Measurements from ENCODE around the gene SLC40A1.

The SLC40A1 gene

GRCh38 chr2:189579585-189580186 lies 900 bp downstream of the SLC40A1 start:
- Histone ChIP-seq H3K4me3 (ENCODE audit: low read length) (peak overlapping the region; percentile 78), H3K9me3 (ENCODE audit: control insufficient read depth, low read depth, low read length) (no peaks in the 10 kb centered on the region), H3K36me3 (ENCODE audit: control insufficient read depth, low read depth, low read length) (no peaks in the 10 kb centered on the region), H3K9ac (ENCODE audit: low read length) (no peak overlapping the region), H3K4me1 (ENCODE audit: control insufficient read depth, low read depth, low read length) (peaks cover 16% of the 10 kb centered on the region), H3K27ac (ENCODE audit: low read length) (no peak overlapping the region), H3K27me3 (ENCODE audit: control insufficient read depth, insufficient read depth, low read length) (peaks cover 99% of the 10 kb centered on the region)

DNA sequence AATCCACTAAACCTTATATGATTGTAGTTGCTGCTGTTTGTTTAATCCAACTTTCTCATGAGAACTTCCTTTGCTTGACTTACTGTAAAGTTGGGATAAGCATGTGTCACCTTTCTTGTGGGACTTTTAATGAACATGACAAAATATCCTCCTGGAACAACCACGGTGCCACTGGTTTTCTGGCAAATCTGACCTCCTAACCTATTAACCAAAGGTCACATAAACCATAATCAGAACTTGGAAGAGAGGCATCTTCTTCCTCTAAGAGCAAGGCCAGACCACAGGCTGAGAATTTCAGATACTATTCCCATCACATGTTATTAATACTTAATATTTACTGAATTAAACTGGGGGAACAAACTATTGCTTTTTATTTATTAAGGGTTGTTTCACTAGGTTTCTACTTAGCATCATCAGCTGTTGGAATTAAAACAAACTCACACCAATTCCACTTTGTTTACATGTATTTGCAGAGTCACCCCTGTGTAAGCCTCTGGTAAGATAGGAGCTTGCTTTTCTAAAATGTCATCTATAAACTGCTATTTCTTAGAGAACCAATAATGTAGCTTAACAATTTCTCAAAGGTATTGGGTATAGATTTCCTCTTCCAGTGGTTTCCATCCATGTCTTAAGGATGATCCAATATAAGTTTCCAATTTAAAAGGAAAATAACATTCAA lies 2.2 kb downstream of the SLC40A1 start:
- Histone ChIP-seq H3K27ac (ENCODE audit: low read length) (no peak overlapping the region), H3K4me3 (ENCODE audit: low read length) (no peak overlapping the region), H3K9me3 (ENCODE audit: control insufficient read depth, low read depth, low read length) (no peaks in the 10 kb centered on the region), H3K27me3 (ENCODE audit: control insufficient read depth, insufficient read depth, low read length) (peaks cover 99% of the 10 kb centered on the region), H3K9ac (ENCODE audit: low read length) (no peak overlapping the region), H3K36me3 (ENCODE audit: control insufficient read depth, low read depth, low read length) (no peaks in the 10 kb centered on the region), H3K4me1 (ENCODE audit: control insufficient read depth, low read depth, low read length) (peaks cover 16% of the 10 kb centered on the region)

GRCh38 chr2:189577121-189577520 lies 3.5 kb downstream of the SLC40A1 start:
- Histone ChIP-seq H3K9ac (ENCODE audit: low read length) (no peak overlapping the region), H3K27ac (ENCODE audit: low read length) (no peak overlapping the region), H3K36me3 (ENCODE audit: control insufficient read depth, low read depth, low read length) (no peaks in the 10 kb centered on the region), H3K4me3 (ENCODE audit: low read length) (no peak overlapping the region), H3K27me3 (ENCODE audit: control insufficient read depth, insufficient read depth, low read length) (peaks cover 91% of the 10 kb centered on the region), H3K4me1 (ENCODE audit: control insufficient read depth, low read depth, low read length) (peaks cover 16% of the 10 kb centered on the region), H3K9me3 (ENCODE audit: control insufficient read depth, low read depth, low read length) (no peaks in the 10 kb centered on the region)

GRCh38 chr2:189576396-189576795 lies 4.2 kb downstream of the SLC40A1 start:
- Histone ChIP-seq H3K4me1 (ENCODE audit: control insufficient read depth, low read depth, low read length) (peaks cover 8% of the 10 kb centered on the region), H3K36me3 (ENCODE audit: control insufficient read depth, low read depth, low read length) (no peaks in the 10 kb centered on the region), H3K27ac (ENCODE audit: low read length) (no peak overlapping the region), H3K27me3 (ENCODE audit: control insufficient read depth, insufficient read depth, low read length) (peaks cover 84% of the 10 kb centered on the region), H3K4me3 (ENCODE audit: low read length) (no peak overlapping the region), H3K9me3 (ENCODE audit: control insufficient read depth, low read depth, low read length) (no peaks in the 10 kb centered on the region), H3K9ac (ENCODE audit: low read length) (no peak overlapping the region)

GRCh38 chr2:189574793-189575475 lies 5.7 kb downstream of the SLC40A1 start:
- no peak overlapping the region for H3K4me3 ChIP-seq (ENCODE audit: low read length)
- peaks cover 69% of the 10 kb centered on the region for H3K27me3 ChIP-seq (ENCODE audit: control insufficient read depth, insufficient read depth, low read length)
- no peak overlapping the region for H3K9ac ChIP-seq (ENCODE audit: low read length)
- H3K36me3 ChIP-seq (ENCODE audit: control insufficient read depth, low read depth, low read length): no peaks in the 10 kb centered on the region
- no peaks in the 10 kb centered on the region for H3K9me3 ChIP-seq (ENCODE audit: control insufficient read depth, low read depth, low read length)
- H3K4me1 ChIP-seq (ENCODE audit: control insufficient read depth, low read depth, low read length): peaks cover 2% of the 10 kb centered on the region
- no peak overlapping the region for H3K27ac ChIP-seq (ENCODE audit: low read length)

DNA sequence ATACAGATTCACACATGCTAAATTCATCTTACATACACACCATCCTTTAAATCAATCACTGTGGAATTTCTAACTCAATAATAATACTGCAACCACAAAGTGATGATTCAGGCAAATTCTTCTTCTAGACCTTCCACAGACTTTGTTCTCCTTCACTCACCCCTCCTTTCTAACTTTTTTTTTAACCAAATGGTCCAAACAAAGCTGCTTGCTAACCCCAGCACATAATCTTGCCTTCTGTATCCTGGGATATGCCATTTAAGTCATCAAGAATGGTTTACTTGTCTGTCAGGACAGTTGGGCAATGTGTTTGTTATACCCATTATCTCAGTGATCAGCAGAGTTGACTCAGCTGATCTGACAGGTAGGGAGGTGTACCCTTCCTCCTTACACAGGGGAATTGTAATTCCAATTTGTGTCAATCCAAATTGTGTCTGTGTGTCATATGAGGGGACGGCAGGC lies 10.0 kb downstream of the SLC40A1 start:
- H3K27me3 ChIP-seq (ENCODE audit: control insufficient read depth, insufficient read depth, low read length): peaks cover 27% of the 10 kb centered on the region
- H3K4me1 ChIP-seq (ENCODE audit: control insufficient read depth, low read depth, low read length): no peaks in the 10 kb centered on the region
- H3K9ac ChIP-seq (ENCODE audit: low read length): no peak overlapping the region
- H3K9me3 ChIP-seq (ENCODE audit: control insufficient read depth, low read depth, low read length): no peaks in the 10 kb centered on the region
- no peaks in the 10 kb centered on the region for H3K36me3 ChIP-seq (ENCODE audit: control insufficient read depth, low read depth, low read length)
- H3K27ac ChIP-seq (ENCODE audit: low read length): no peak overlapping the region
- H3K4me3 ChIP-seq (ENCODE audit: low read length): no peak overlapping the region

GRCh38 chr2:189569295-189569910 lies 11.2 kb downstream of the SLC40A1 start:
- Histone ChIP-seq H3K27me3 (ENCODE audit: control insufficient read depth, insufficient read depth, low read length) (peaks cover 15% of the 10 kb centered on the region), H3K9ac (ENCODE audit: low read length) (no peak overlapping the region), H3K4me1 (ENCODE audit: control insufficient read depth, low read depth, low read length) (no peaks in the 10 kb centered on the region), H3K27ac (ENCODE audit: low read length) (no peak overlapping the region), H3K36me3 (ENCODE audit: control insufficient read depth, low read depth, low read length) (no peaks in the 10 kb centered on the region), H3K4me3 (ENCODE audit: low read length) (no peak overlapping the region), H3K9me3 (ENCODE audit: control insufficient read depth, low read depth, low read length) (no peaks in the 10 kb centered on the region)

DNA sequence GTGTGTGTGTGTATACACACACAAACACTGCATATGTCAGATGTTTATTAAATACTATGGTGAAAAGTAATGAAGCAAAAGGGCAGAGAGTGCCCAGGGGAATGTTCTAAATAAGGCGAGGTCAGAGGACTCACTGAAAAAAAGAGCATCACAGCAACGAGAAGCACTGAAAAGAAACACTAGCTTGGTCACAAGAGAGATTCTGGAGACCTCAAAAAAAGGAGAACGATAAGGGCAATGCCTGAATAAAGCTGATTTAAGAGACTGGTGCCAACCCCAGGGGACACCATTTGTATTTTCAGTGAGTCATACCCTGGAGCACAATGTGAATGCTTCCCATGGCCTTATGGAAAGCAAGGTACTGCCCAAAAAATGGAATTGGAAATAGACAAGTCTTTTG lies 14.5 kb downstream of the SLC40A1 start:
- Histone ChIP-seq H3K36me3 (ENCODE audit: control insufficient read depth, low read depth, low read length) (no peaks in the 10 kb centered on the region), H3K4me1 (ENCODE audit: control insufficient read depth, low read depth, low read length) (no peaks in the 10 kb centered on the region), H3K9me3 (ENCODE audit: control insufficient read depth, low read depth, low read length) (no peaks in the 10 kb centered on the region), H3K4me3 (ENCODE audit: low read length) (no peak overlapping the region), H3K9ac (ENCODE audit: low read length) (no peak overlapping the region), H3K27me3 (ENCODE audit: control insufficient read depth, insufficient read depth, low read length) (no peaks in the 10 kb centered on the region), H3K27ac (ENCODE audit: low read length) (no peak overlapping the region)

DNA sequence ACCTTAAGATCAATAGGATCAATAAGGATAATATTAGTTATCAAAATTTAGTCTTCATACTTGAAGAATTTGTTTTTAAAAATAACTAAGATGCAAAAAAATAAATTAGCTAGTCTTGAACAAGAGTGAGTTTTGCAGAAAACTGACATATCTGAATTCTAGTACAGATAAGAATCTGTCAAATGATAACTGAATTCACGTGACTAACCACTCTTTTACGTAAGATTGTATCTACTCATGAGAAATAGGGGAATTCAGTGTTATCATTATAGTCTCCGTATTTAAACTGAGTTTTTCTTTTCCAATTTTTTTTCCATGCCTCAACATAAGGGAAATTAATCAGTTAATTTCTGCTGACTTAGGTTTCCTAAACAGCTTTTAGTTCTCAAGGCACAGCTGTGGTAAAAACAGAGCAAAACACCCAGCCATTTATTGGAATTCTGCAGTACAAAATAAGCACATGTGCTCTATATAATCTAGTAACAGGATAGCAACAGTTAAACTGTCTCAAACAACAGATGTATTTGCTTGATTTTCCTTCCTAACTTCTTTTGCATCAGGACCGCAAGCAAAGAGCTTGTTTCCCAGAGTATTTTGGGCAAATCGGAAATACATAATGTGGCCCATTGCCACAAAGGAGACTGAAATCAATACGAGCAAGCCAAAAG lies 19.1 kb downstream of the SLC40A1 start:
- Histone ChIP-seq H3K9ac (ENCODE audit: low read length) (no peak overlapping the region), H3K9me3 (ENCODE audit: control insufficient read depth, low read depth, low read length) (no peaks in the 10 kb centered on the region), H3K4me3 (ENCODE audit: low read length) (no peak overlapping the region), H3K27me3 (ENCODE audit: control insufficient read depth, insufficient read depth, low read length) (no peaks in the 10 kb centered on the region), H3K36me3 (ENCODE audit: control insufficient read depth, low read depth, low read length) (no peaks in the 10 kb centered on the region), H3K27ac (ENCODE audit: low read length) (no peak overlapping the region), H3K4me1 (ENCODE audit: control insufficient read depth, low read depth, low read length) (no peaks in the 10 kb centered on the region)

DNA sequence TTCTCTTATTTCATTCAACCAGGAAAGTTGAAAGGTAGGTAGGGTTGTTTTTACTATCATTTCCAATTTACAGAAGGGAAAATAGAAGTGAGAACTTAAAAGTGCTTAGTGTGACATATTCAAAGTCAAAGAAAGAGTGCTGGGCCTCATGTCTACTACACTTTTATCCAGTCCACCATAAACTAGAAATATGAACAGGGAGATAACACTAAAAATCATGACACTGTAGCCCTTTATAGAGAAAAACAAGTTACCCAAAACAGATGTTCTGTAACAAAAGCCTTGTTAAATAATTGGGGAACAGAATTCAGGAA lies 20.4 kb downstream of the SLC40A1 start:
- Histone ChIP-seq H3K27me3 (ENCODE audit: control insufficient read depth, insufficient read depth, low read length) (no peaks in the 10 kb centered on the region), H3K4me1 (ENCODE audit: control insufficient read depth, low read depth, low read length) (peaks cover 6% of the 10 kb centered on the region), H3K36me3 (ENCODE audit: control insufficient read depth, low read depth, low read length) (no peaks in the 10 kb centered on the region), H3K9me3 (ENCODE audit: control insufficient read depth, low read depth, low read length) (no peaks in the 10 kb centered on the region), H3K27ac (ENCODE audit: low read length) (no peak overlapping the region), H3K4me3 (ENCODE audit: low read length) (no peak overlapping the region), H3K9ac (ENCODE audit: low read length) (no peak overlapping the region)

GRCh38 chr2:189559579-189560272 lies 20.9 kb downstream of the SLC40A1 start:
- no peak overlapping the region for H3K4me3 ChIP-seq (ENCODE audit: low read length)
- no peak overlapping the region for H3K27ac ChIP-seq (ENCODE audit: low read length)
- peaks cover 6% of the 10 kb centered on the region for H3K4me1 ChIP-seq (ENCODE audit: control insufficient read depth, low read depth, low read length)
- H3K36me3 ChIP-seq (ENCODE audit: control insufficient read depth, low read depth, low read length): no peaks in the 10 kb centered on the region
- no peak overlapping the region for H3K9ac ChIP-seq (ENCODE audit: low read length)
- no peaks in the 10 kb centered on the region for H3K27me3 ChIP-seq (ENCODE audit: control insufficient read depth, insufficient read depth, low read length)
- H3K9me3 ChIP-seq (ENCODE audit: control insufficient read depth, low read depth, low read length): no peaks in the 10 kb centered on the region
